Fibroblast of villous mesenchyme (primary cell): ENCODE results near the gene PPP1R27. TPM values are rescaled to one million over a fixed set of nuclear protein-coding genes. Genes with fewer than 3 reads are reported as not detected.

Experiments used
- DNase-seq: peaks from one replicate; pipeline ENCODE4 v3.0.0-alpha.2; 2010; ENCODE audit warnings: low read depth
- H3K4me3 ChIP-seq: 2 replicates; pipeline ENCODE4 v1.5.1; 2011; ENCODE audit warnings: low read depth, mild to moderate bottlenecking, low read length
- CTCF ChIP-seq: IDR thresholded peaks from 2 replicates; pipeline ENCODE4 v1.5.1; 2012; ENCODE audit warnings: low read depth, mild to moderate bottlenecking, low read length; ENCODE audit not compliant: insufficient read depth
- total RNA-seq: library from RNA; depleted of rRNA; stranded (reverse); fragments of >200 nt; gene quantifications from 2 replicates; pipeline ENCODE4 v1.2.3, GENCODE V29; 2012

Gene PPP1R27
- total RNA-seq, 1 donor: not detected

GRCh38 chr17:81825841-81826466, 8.9 kb downstream of the PPP1R27 start:
- no peak for DNase-seq
- no peak for TF ChIP-seq CTCF

GRCh38 chr17:81824595-81824994, 10.3 kb downstream of the PPP1R27 start:
- no peak overlapping the region for H3K4me3 ChIP-seq
- DNase-seq: no peak
- TF ChIP-seq CTCF: no peak

More at GRCh38 chr17:81825841-81826466, 8.9 kb downstream of the PPP1R27 start:
- no peak overlapping the region for H3K4me3 ChIP-seq

- no peak overlapping the region for H3K4me3 ChIP-seq
- no peak for TF ChIP-seq CTCF
- no peak for DNase-seq
Observed at GRCh38 chr17:81823820-81824550, 10.9 kb downstream of the PPP1R27 start.

DNA sequence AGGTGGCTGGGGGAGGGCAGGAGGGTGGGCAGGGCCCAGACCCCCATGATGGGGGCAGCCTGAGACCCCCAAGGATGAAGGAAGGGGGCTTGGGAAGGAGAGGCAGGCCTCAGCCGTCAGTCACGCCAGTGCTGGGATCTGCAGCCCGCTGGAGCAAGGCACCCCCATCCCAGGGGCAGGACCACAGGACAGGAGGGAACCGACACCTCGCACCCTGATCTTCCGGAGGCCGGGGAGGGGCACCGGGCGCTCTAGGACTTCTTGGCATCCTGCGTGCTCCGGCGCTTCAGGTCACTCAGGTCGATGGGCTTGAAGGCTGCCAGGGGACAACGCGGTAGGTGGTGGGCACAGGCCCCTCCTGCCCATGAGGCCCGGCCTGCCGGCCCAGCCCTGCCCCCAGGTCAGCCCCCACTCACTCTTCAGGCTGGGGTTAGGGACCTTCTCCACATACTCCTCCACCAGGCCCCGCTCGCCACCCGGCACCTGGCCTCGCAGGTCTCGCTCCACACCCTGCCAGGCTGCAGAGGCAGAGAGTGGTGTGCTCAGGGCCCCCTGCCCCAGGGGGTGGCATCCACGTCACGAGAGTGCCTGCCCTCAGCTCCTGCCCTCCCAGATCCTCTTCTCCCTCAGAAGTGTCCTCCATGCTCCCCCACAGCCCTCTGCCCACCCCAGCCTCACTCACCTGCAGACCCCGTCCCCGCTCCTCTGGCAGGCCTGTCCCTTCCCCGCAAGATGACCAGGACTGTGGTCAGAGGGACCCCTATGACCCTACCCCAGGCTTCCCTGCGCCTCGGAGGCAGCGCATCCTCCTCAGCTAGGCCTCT, 11.6 kb downstream of the PPP1R27 start:
- no peak for TF ChIP-seq CTCF
- DNase-seq: no peak

GRCh38 chr17:81822312-81822637, 12.6 kb downstream of the PPP1R27 start:
- no peak overlapping the region for H3K4me3 ChIP-seq
- no peak for DNase-seq
- no peak for TF ChIP-seq CTCF

More for the DNA sequence above, 11.6 kb downstream of the PPP1R27 start:
- no peak overlapping the region for H3K4me3 ChIP-seq

DNA sequence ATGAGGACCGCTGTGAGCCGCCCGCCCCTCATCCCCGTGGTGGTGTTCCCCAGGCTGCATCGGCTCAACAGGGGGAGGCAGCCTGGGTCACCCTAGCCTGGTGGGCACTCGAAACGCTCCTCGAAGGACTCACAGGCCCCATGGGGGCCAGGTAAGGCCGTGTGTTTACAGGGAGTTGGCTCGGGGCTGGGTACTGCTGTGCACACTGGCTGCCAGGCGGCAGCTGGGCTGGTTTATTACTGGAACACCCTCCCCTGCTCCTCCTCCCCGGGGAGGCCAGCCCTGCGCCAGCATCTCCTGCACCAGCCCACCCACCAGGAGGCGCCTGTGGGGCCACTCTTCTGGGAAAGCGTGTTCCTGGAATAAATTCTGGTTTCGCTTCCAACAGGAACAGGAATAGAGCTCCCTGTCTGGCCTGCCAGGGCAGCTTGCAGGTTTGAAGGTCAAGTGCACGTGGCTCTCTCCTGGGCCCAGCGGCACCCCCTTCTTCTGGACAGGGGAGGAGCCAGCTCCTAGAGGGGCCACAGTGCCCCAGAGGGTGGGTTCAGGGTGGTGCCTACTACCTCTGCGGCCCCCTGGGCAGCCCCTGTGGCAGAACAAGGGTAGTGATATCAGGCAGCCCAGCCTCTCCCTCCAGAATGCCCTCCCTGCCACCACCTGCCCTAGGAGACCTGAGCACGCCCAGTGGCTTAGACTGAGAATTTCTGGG, 13.1 kb downstream of the PPP1R27 start:
- peak; percentile 80 for TF ChIP-seq CTCF
- DNase-seq: peak; percentile 88
- no peak overlapping the region for H3K4me3 ChIP-seq
